Activated CD8-positive, alpha-beta memory T cell treated with anti-CD3 and anti-CD28 coated beads for 24 hours (primary cell): Measurements from ENCODE around the gene SIX1.

ENCODE experiments used
- DNase-seq: peaks from one replicate; pipeline ENCODE4 v3.0.0-alpha.2; 2020

SIX1 gene

GRCh38 chr14:60641742-60642269 is 7.5 kb downstream of the SIX1 start:
- no peak for DNase-seq

- no peak for DNase-seq
These were observed 8.2 kb downstream of the SIX1 start for GRCh38 chr14:60640859-60641741.

- DNase-seq = no peak
These were observed 9.6 kb downstream of the SIX1 start for GRCh38 chr14:60639674-60640073.

- no peak for DNase-seq
These were observed 11.6 kb downstream of the SIX1 start for GRCh38 chr14:60637479-60638315.

GRCh38 chr14:60636879-60637478 is 12.3 kb downstream of the SIX1 start:
- DNase-seq = no peak

GRCh38 chr14:60634153-60634552 is 15.1 kb downstream of the SIX1 start:
- DNase-seq = no peak

- DNase-seq = no peak
These were observed 16.5 kb downstream of the SIX1 start for GRCh38 chr14:60632777-60633176.

- no peak for DNase-seq
These were observed 17.0 kb downstream of the SIX1 start for GRCh38 chr14:60632257-60632656.

- no peak for DNase-seq
These were observed 17.4 kb downstream of the SIX1 start for GRCh38 chr14:60631842-60632241.

GRCh38 chr14:60630129-60630528 is 19.1 kb downstream of the SIX1 start:
- DNase-seq = no peak

- no peak for DNase-seq
These were observed 20.4 kb downstream of the SIX1 start for GRCh38 chr14:60628892-60629291.

- no peak for DNase-seq
These were observed 26.4 kb downstream of the SIX1 start for GRCh38 chr14:60622917-60623257.

GRCh38 chr14:60622210-60622916 is 26.9 kb downstream of the SIX1 start:
- DNase-seq = no peak

- no peak for DNase-seq
These were observed 27.9 kb downstream of the SIX1 start for GRCh38 chr14:60621386-60621785.

GRCh38 chr14:60618241-60618640 is 31.0 kb downstream of the SIX1 start:
- no peak for DNase-seq

- no peak for DNase-seq
These were observed 32.8 kb downstream of the SIX1 start for GRCh38 chr14:60616461-60616959.

- DNase-seq = no peak
These were observed 47.0 kb downstream of the SIX1 start for GRCh38 chr14:60602291-60602690.

- DNase-seq = no peak
These were observed 49.5 kb downstream of the SIX1 start for GRCh38 chr14:60599727-60600126.

- no peak for DNase-seq
These were observed 53.1 kb downstream of the SIX1 start for GRCh38 chr14:60596139-60596538.

GRCh38 chr14:60594062-60594461 is 55.2 kb downstream of the SIX1 start:
- DNase-seq = no peak
